ENCODE data around the gene VAC14.
A peak's percentile ranks its signal among the peaks of the same experiment; 100 is the strongest.

Gene VAC14

DNA sequence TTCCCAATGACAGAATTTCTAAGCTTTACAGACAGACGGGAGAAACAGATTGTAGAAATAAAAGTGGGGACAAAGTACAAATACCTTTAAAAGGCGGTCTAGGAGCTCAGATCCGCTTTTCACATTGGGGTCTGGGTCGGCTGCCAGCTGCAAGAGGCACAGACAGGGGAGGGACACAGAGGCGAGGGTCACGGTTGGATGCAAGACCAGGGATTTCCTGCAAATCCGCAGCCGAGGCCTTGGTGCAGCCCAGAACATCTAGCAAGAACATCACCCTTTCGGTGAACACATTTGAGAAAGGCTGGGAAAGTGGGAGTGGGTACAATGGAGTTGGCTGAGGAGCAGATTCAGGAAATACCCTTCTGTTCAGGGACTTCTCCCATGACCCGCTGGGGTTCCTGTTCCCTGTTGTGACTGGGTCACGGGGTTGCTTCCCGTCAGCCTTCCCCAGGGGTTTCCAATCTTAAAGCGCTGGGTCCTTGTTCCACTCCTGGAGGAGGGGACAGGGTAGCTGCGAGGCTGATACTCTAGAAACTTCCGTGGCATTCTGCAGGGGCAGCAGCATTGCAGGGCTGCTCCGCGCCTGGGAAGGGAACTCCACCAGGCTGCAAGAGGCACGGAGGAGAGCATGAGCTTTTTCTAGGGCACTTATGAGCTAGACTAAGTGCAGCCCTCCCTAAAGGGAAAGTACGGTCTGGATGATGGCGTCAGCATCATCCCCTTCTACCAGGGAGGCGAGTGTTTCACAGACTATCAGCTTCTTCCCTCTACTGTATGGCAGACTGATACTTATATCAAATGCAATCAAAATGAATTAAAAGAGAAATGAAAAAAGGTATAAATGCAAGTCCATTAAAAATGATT, 16.0 kb downstream of the VAC14 start:
- DNase-seq = no peak

GRCh38 chr16:70782237-70782636, 18.7 kb downstream of the VAC14 start:
- no peak for DNase-seq

GRCh38 chr16:70781800-70782199, 19.2 kb downstream of the VAC14 start:
- DNase-seq = no peak

GRCh38 chr16:70780546-70780945, 20.4 kb downstream of the VAC14 start:
- DNase-seq = no peak

- no peak for DNase-seq
Observed at GRCh38 chr16:70779361-70779760, 21.6 kb downstream of the VAC14 start.

GRCh38 chr16:70778901-70779309, 22.1 kb downstream of the VAC14 start:
- peak; percentile 21 for DNase-seq

DNA sequence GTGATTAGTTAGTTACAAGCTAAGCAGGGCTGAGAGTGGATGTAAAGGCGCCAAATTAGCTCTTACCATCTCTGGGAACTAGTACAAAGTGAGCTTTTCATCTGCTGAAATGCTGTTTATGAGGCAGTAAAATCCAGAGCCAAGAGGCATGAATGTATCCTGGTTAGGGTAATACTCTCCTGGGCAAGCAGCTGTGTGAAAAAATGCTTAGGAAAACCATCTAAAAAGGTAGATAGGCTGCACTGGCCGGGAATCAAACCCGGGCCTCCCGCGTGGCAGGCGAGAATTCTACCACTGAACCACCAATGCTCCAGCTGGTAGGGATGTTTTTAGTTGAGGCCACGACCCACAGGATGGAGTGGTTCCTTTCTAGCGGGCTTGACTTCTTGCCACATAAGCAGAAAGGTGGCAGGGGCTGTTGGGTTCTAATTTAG, 23.0 kb downstream of the VAC14 start:
- DNase-seq = no peak

DNA sequence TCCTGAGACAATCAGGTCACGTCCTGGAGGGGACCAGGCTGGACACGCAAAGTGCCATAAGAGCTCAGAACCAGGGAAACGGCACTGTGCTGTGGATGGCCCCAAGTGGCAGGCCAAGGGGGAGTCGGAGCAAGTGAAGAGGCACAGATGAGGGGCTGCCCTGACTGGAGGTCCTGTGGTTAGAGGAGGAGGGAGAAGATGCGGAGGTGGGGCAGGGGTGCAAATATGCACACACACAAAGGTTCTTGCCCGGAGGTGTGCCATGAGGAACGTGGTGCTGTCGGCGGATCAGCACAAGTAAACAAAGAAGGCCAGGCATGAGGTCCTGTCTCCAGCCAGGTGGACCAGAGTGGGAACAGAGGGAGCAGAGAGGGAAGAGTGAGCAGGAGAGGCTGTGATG, 23.5 kb downstream of the VAC14 start:
- DNase-seq = no peak

DNA sequence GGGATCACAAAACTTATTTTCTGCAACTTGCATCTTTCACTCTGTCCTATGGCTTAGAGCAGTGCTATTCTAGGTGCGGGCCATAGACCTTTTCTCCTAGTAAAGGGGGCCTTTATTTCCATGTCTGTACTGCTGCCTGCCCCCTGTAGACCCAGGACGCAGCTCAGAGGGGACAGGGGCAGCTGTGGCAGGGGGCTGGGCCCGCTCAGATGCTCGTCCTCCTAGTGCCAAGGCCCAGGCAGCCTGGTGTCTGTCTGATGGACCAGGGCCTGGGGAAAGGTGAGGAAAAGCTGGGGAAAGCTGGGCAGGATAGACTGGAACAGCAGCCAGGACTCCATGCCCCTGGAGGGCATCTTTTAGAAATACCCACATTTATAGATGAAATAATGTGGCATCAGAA, 25.6 kb downstream of the VAC14 start:
- no peak for DNase-seq

GRCh38 chr16:70774261-70774660, 26.7 kb downstream of the VAC14 start:
- no peak for DNase-seq

DNA sequence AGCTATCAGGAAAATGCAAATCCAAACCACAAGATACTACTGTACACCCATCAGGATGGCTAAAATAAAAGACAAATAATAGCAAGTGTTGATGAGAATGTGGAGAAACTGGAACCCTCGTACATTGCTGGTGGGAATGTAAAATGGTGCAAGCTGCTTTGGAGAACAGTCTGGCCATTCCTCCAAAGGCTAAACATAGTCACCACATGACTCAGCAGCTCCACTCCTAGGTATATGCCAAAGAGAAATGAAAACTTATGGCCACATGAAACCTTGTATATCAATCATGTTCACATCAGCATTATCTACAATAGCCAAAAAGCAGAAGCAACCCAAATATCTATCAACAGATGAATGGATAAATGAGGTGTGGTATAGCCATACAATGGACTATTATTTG, 28.5 kb downstream of the VAC14 start:
- DNase-seq = no peak

- DNase-seq = peak; percentile 48
Observed at GRCh38 chr16:70770626-70771552, 30.1 kb downstream of the VAC14 start.

- no peak for DNase-seq
Observed at GRCh38 chr16:70770291-70770625, 30.7 kb downstream of the VAC14 start.

GRCh38 chr16:70769761-70770160, 31.2 kb downstream of the VAC14 start:
- no peak for DNase-seq

GRCh38 chr16:70769131-70769530, 31.8 kb downstream of the VAC14 start:
- DNase-seq = no peak

DNA sequence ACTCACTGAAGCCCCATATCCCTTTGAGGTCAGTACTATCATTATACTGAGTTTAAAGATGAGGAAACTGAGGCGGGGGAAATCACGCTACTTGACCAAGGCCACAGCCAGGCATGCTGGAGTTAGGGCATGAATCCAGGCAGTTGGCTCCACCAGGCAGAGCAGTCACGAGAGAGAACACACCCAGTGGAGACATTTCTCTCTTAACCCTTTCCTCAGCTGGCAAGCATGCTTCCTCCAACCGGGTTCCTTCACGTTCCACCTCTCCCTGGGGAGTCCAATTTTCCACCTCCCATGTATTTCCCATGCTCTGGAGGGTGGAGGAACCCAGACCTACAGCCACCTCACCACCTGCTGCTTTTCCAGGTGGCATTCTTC, 32.8 kb downstream of the VAC14 start:
- DNase-seq = no peak

DNA sequence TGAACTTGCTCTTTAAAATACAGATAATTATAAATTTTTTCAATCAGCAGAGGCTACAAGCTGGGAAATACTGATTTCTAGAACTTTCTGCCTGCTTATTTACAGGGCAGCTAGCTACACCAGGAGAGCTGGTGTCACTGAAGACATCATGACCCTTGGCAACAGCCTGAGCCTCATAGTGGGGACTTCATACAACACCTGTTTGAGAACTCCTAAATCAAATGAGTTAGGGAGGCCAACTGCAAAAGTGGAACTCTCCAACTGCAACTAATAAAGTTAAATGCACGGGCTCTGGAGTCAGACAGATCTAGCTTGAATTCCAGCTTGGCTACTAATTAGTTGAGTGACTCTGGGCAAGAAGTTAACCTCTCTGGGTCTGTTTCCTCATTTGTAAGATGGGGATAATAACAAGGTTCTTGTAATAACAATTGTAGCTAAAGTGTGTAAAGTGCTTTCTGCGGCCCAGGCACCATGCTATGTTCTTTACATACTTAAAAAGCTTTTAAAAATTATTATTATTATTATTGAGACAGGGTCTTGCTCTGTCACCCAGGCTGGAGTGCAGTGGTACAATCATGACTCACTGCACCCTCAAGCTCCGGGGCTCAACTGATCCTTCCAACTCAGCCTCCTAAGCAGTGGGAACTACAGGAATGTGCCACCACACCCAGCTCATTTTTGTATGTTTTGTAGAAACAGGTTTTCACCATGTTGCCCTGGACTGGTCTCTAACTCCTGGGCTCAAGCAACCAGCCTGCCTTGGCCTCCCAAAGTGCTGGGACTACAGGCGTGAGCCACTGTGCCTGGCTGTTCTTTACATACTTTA, 33.4 kb downstream of the VAC14 start:
- DNase-seq = no peak

- DNase-seq = no peak
Observed at GRCh38 chr16:70766658-70767057, 34.3 kb downstream of the VAC14 start.

- DNase-seq = no peak
Observed at GRCh38 chr16:70766176-70766575, 34.8 kb downstream of the VAC14 start.

GRCh38 chr16:70765491-70765890, 35.5 kb downstream of the VAC14 start:
- DNase-seq = no peak

GRCh38 chr16:70764632-70765031, 36.3 kb downstream of the VAC14 start:
- DNase-seq = no peak

DNA sequence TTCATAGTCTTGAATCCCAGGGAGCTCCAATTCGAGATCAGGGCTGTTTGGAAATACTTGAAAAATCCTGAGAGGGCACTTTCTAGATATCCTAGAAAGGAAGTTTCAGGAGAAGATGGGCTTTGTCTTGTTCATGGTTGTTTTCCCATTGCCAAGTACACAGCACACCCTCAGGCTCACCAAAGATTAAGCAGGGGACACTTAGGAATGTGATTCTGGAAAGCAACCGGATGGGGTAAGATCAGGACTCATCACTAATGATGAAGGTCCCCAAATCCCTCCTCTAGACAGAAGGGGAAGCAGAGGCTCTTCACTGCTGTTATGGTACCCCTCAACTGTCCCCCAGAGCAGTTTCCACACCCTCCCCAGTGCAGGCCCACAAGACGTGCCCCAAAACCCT, 40.7 kb downstream of the VAC14 start:
- DNase-seq = no peak

- DNase-seq = no peak
Observed at GRCh38 chr16:70759666-70760065, 41.3 kb downstream of the VAC14 start.
